C4-2B (cell line): ENCODE data around the gene EXOC6B.

ENCODE experiments used
- CTCF ChIP-seq: fragments of 450-650 bp; conservative IDR thresholded peaks from 2 replicates; pipeline ENCODE4 v1.5.1; 2017; ENCODE audit warnings: mild to moderate bottlenecking
- ZFX ChIP-seq: fragments of 450-650 bp; IDR thresholded peaks from 2 replicates; pipeline ENCODE4 v1.6.1; 2017

DNA sequence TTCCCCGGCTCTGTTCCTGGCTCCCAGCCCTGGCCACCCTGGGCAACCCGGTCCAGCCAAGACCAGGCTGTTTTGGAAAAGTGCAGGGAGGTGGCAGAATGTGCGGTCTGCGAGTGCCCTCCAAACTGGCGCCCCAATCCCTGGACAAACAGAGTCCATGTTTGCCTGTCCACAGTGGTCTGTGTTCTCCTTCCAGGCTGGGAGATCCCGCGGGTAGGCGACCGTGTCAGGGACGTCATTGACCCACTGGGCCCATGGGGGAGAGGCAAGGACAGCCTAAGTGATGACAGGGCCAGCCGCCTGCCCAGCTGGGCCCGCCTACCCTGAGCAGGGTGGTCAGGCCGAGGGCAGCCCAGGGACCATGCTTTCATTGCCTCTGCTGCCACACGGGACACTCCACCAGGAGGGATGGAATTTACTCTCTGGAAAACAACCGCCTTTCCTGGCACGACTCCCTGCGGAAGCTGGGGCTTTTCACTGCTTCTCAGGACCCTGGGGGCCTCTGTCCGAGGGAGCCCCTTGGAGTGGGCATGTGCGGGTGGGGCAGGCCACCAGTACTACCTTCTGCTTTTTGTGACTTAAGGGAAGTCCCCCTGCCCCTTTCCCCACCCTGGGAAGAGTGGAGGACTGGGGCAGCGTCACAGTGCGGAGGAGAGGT, 698.3 kb downstream of the EXOC6B start:
- TF ChIP-seq CTCF (no peak), ZFX (no peak)
